Brain pericyte (primary cell): ENCODE measurements around the gene CYP4Z1.
"Not testable (repeated sequence)": the region's sequence is repeated elsewhere in the genome, so short reads cannot be mapped to it uniquely, and the experiment has no call there.

Experiments used
- DNase-seq: peaks from one replicate; pipeline ENCODE4 v3.0.0-alpha.2; 2012; ENCODE audit warnings: low read depth, low spot score

Gene CYP4Z1

DNA sequence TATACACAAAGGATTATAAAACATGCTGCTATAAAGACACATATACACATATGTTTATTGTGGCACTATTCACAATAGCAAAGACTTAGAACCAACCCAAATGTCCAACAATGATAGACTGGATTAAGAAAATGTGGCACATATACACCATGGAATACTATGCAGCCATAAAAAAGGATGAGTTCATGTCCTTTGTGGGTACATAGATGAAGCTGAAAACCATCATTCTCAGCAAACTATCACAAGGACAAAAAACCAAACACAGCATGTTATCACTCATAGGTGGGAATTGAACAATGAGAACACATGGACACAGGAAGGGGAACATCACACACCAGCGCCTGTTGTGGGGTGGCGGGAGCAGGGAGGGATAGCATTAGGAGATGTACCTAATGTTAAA, 60.0 kb downstream of the CYP4Z1 start:
- not testable (repeated sequence) for DNase-seq

GRCh38 chr1:47128221-47128620, 61.2 kb downstream of the CYP4Z1 start:
- no peak for DNase-seq

- not testable (repeated sequence) for DNase-seq
These were observed 61.8 kb downstream of the CYP4Z1 start for GRCh38 chr1:47128854-47129253.

DNA sequence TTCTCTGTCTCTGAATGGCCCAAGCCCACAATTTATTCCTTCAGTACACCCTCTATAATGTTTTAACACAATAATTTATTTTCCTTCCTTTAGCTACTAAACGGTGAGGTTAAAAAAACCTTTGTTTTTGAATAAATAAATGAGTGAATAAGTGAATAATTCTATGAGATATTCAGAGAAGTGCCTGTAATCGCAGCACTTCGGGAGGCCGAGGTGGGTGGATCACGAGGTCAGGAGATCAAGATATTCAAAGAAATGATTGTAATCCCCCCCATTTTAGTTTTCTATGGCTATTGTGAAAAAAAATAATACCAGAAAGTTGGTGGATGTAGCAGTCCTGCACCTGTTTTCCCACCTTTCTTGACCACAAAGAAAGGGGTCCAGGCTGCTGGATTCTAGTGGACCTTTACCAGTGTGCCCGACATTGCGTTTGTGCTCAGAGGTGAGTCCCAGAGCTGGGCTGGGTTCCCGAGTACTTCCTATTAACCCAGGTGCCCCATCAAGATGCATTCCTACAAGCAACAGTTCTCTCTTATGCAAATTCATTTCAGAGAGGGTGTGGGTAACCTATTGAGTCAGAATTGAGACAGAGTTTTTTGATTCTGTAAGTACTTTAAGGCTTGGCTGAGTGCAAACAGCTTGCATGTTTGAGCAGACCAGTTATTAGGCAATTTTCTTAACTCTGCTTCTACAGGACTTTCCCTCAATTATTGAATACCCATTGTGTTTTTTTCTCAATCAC, 62.6 kb downstream of the CYP4Z1 start:
- DNase-seq: not testable (repeated sequence)

DNA sequence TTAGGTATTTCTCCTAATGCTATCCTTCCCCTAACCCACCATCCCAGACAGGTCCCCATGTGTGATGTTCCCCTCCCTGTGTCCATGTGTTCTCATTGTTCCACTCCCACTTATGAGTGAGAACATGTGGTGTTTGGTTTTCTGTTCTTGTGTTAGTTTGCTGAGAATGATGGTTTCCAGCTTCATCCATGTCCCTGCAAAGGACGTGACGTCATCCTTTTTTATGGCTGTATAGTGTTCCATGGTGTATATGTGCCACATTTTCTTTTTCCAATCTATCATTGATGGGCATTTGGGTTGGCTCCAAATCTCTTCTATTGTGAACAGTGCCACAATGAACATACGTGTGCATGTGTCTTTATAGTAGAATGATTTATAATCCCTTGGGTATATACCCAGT, 65.6 kb downstream of the CYP4Z1 start:
- DNase-seq: not testable (repeated sequence)

- no peak for DNase-seq
These were observed 70.2 kb downstream of the CYP4Z1 start, which contains the start of gene CYP4A22 for GRCh38 chr1:47137198-47137597. CYP4A22 (plus strand) TSS chr1:47137441; CDS start chr1:47137486, 45 bp downstream.

DNA sequence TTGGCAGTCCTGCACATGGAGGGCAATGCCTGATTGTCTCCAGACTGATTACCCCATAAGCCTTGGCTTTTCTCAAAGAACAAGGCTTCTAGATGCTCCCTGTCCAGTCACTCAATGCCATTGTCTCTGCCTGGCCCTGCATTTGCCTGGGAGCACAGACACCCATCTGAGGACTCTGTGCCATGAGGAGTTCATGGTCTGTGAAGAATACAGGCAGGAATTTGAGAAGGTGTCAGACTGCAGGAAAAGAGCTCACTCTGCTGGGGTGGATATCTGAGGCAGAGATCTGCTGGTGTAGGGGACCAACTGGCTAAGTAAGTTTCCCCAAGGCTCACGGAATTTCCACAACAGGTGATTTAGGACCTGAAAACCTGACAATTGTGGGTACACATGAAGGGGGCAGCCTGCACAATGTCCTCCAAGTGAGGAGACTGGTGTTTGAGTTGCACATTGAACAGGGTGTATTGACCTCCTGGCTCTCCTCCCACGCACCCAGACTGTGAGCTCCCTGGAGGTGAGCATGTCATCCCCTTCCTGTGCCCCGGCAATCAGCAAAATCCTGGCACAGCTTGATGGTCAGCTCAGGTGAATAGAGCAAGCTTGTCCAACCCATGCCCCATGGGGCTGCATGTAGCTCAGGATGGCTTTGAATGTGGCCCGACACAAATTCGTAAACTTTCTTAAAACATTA, 71.0 kb downstream of the CYP4Z1 start:
- DNase-seq: no peak

GRCh38 chr1:47140358-47140757, 73.3 kb downstream of the CYP4Z1 start:
- not testable (repeated sequence) for DNase-seq

GRCh38 chr1:47143654-47144053, 76.6 kb downstream of the CYP4Z1 start:
- not testable (repeated sequence) for DNase-seq

DNA sequence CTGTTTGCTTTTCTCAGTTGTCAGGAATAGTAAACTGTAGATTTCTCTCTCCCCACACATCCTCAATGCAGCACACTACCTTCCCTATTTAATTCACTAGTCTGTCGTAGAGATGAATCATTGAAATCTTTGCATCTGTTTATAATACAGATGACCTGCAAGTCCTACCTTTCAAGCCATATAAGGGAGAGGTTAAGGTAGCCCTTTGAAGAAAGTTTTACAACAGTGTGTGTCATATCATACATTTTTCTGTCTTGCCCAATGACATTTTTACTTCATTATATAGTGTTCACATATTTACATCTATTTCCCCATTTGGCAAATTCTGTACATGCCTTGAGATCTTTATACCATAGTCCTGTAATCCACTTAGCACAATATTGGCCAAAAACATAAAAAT, 79.5 kb downstream of the CYP4Z1 start:
- DNase-seq: not testable (repeated sequence)

DNA sequence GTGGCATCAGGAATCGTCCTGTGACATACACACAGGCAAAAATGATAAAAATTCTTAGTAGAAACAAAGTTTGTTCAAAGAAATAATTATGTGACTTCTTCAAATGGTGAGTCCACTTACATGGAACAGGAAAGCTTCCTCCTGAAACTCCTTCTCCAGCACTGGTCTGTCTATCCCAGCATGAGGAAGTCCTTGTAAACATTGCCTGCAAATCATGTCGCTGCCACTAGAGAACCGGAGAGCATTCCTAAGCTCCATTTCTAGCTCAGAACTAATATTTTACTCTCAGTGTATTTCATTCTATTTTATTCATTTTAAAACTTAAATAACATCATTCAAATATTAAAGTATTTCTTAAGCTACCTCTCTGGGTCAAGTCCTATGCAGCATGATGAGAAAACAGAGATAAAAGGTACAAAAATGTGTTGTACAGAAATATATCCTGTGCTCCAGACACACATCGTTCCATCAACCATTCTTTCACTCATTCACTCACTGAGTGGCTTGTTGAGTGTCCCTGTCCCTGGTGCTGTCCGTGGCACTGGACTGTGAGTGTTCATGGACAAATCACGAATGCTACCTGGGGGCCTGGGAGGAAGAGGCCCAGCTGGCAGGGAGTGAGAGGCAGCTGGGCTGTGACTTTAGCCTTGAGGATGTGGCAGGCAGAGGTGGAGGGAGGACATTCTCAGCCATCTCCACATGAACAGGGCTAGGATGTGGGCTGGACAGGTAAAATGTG, 80.2 kb downstream of the CYP4Z1 start:
- DNase-seq: no peak

- not testable (repeated sequence) for DNase-seq
These were observed 82.1 kb downstream of the CYP4Z1 start for GRCh38 chr1:47149162-47149561.

- not testable (repeated sequence) for DNase-seq
These were observed 89.4 kb downstream of the CYP4Z1 start for GRCh38 chr1:47156457-47156856.

DNA sequence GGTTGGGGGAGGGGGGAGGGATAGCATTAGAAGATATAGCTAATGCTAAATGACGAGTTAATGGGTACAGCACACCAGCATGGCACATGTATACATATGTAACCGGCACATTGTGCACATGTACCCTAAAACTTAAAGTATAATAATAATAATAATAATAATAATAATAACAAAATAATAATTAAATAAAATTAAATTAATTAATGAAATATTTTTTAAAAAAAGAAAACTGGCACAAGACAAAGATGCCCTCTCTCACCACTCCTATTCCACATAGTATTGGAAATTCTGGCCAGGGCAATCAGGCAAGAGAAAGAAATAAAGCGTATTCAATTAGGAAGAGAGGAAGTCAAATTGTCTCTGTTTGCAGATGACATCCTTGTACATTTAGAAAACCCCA, 90.9 kb downstream of the CYP4Z1 start:
- not testable (repeated sequence) for DNase-seq

GRCh38 chr1:47160716-47161115, 93.7 kb downstream of the CYP4Z1 start:
- DNase-seq: no peak

GRCh38 chr1:47161298-47162040, 94.4 kb downstream of the CYP4Z1 start:
- DNase-seq: no peak

DNA sequence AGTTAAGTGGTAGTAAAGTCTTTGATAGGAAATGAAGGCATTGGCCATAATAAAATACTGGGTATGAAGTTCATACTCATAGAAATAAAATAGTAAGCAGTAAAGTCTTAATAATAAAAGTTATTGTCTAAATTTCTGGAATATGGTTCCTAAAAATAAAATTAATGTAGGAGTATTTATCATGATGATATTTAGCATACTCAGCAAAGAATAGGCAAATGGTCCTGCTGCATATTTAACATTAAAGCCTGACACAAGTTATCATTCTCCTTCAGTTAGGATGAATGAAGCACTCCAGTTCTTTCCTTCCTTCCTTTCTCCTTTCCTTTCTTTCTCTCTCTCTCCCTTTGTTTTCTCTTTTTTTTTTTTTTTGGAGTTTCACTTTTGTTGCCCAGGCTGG, 97.5 kb downstream of the CYP4Z1 start:
- no peak for DNase-seq
